HEK293 (cell line): ENCODE results near the gene KLF2.

ENCODE experiments used
- CTCF ChIA-PET: fragments of 350-600 bp; formaldehyde crosslinking; extraction: SDS; loops from one replicate; lab custom pipeline; 2021; ENCODE audit warnings: antibody characterized with exemption; lab: Yijun Ruan, JAX
- POLR2A ChIA-PET: fragments of 300-600 bp; formaldehyde crosslinking; extraction: SDS; loops from one replicate; lab custom pipeline; 2020; ENCODE audit warnings: antibody characterized with exemption, inconsistent platforms; lab: Yijun Ruan, JAX
- H3K27ac ChIP-seq: fragments of 200-500 bp; sonication (Bioruptor generic); 2 replicates; pipeline ENCODE4 v1.5.1; 2014; ENCODE audit warnings: low read depth, low read length, control low read depth, inconsistent platforms; ENCODE audit errors: extremely low read depth
- H3K36me3 ChIP-seq, 2 experiments: fragments of 200-500 bp in 1 of 2; sonication (Bioruptor generic) in 1 of 2; 1 replicate in 1 of 2; 2 replicates in 1 of 2; pipeline ENCODE4 v1.5.1; 2014 to 2017; ENCODE audit warnings: inconsistent platforms in 2 of 2, low read length in 2 of 2; ENCODE audit not compliant: control insufficient read depth in 2 of 2, insufficient read depth in 1 of 2
- H3K4me1 ChIP-seq: fragments of 200-500 bp; sonication (Bioruptor generic); 2 replicates; pipeline ENCODE4 v1.5.1; 2014; ENCODE audit warnings: mild to moderate bottlenecking, low read length, inconsistent platforms; ENCODE audit not compliant: control insufficient read depth, insufficient read depth
- H3K4me3 ChIP-seq: 2 replicates; pipeline ENCODE4 v1.5.1; 2011; ENCODE audit warnings: low read depth, mild to moderate bottlenecking, control low read depth, low read length, moderate library complexity
- H3K9me3 ChIP-seq: fragments of 200-500 bp; sonication (Bioruptor generic); 2 replicates; pipeline ENCODE4 v1.5.1; 2014; ENCODE audit warnings: low read depth, low read length, inconsistent platforms; ENCODE audit not compliant: control insufficient read depth, insufficient read depth
- EGR2 ChIP-seq: fragments of 450-650 bp; formaldehyde crosslinking; IDR thresholded peaks from 2 replicates; pipeline ENCODE4 v1.5.1; 2016; ENCODE audit warnings: low read depth, missing biosample characterization, missing genetic modification characterization
- IKZF3 ChIP-seq: fragments of 450-650 bp; IDR thresholded peaks from 2 replicates; pipeline ENCODE4 v1.5.0; 2018; ENCODE audit warnings: missing biosample characterization, mild to moderate bottlenecking, missing genetic modification characterization, moderate library complexity
- KLF1 ChIP-seq: fragments of 450-650 bp; formaldehyde crosslinking; IDR thresholded peaks from 2 replicates; pipeline ENCODE4 v1.5.1; 2016; ENCODE audit warnings: missing biosample characterization, missing genetic modification characterization
- KLF10 ChIP-seq: fragments of 450-650 bp; IDR thresholded peaks from 2 replicates; pipeline ENCODE4 v1.5.1; 2018; ENCODE audit warnings: missing biosample characterization, mild to moderate bottlenecking, missing genetic modification characterization
- KLF8 ChIP-seq: fragments of 450-650 bp; formaldehyde crosslinking; IDR thresholded peaks from 2 replicates; pipeline ENCODE4 v1.5.1; 2016; ENCODE audit warnings: missing biosample characterization, missing genetic modification characterization
- KLF9 ChIP-seq: fragments of 450-650 bp; formaldehyde crosslinking; IDR thresholded peaks from 2 replicates; pipeline ENCODE4 v1.5.1; 2016; ENCODE audit warnings: missing biosample characterization, missing genetic modification characterization, low read depth
- PRDM10 ChIP-seq: fragments of 450-650 bp; formaldehyde crosslinking; IDR thresholded peaks from 2 replicates; pipeline ENCODE4 v1.5.1; 2016; ENCODE audit warnings: missing biosample characterization, missing genetic modification characterization
- SALL2 ChIP-seq: fragments of 450-650 bp; formaldehyde crosslinking; IDR thresholded peaks from 2 replicates; pipeline ENCODE4 v1.5.0; 2017; ENCODE audit warnings: missing biosample characterization, mild to moderate bottlenecking, missing genetic modification characterization, borderline replicate concordance
- SCRT2 ChIP-seq: fragments of 450-650 bp; formaldehyde crosslinking; IDR thresholded peaks from 2 replicates; pipeline ENCODE4 v1.5.1; 2016; ENCODE audit warnings: missing biosample characterization, missing genetic modification characterization
- ZBTB10 ChIP-seq: fragments of 450-650 bp; formaldehyde crosslinking; IDR thresholded peaks from 2 replicates; pipeline ENCODE4 v1.5.1; 2016; ENCODE audit warnings: missing biosample characterization, missing genetic modification characterization
- ZBTB26 ChIP-seq: fragments of 450-650 bp; formaldehyde crosslinking; optimal IDR thresholded peaks from 2 replicates; pipeline ENCODE3; 2016; ENCODE audit warnings: missing biosample characterization, mild to moderate bottlenecking, missing genetic modification characterization
- ZBTB6 ChIP-seq: fragments of 450-650 bp; formaldehyde crosslinking; IDR thresholded peaks from 2 replicates; pipeline ENCODE4 v1.5.1; 2017; ENCODE audit warnings: missing biosample characterization, missing genetic modification characterization
- ZEB2 ChIP-seq: fragments of 450-650 bp; formaldehyde crosslinking; IDR thresholded peaks from 2 replicates; pipeline ENCODE4 v1.5.1; 2016; ENCODE audit warnings: missing biosample characterization, missing genetic modification characterization
- ZFHX2 ChIP-seq: fragments of 450-650 bp; formaldehyde crosslinking; conservative IDR thresholded peaks from 2 replicates; pipeline ENCODE4 v1.5.1; 2016; ENCODE audit warnings: missing biosample characterization, missing genetic modification characterization
- ZIC2 ChIP-seq: fragments of 450-650 bp; formaldehyde crosslinking; IDR thresholded peaks from 2 replicates; pipeline ENCODE4 v1.5.1; 2016; ENCODE audit warnings: missing biosample characterization, missing genetic modification characterization
- ZNF112 ChIP-seq: fragments of 450-650 bp; formaldehyde crosslinking; IDR thresholded peaks from 2 replicates; pipeline ENCODE4 v1.5.0; 2017; ENCODE audit warnings: missing biosample characterization, missing genetic modification characterization
- ZNF155 ChIP-seq: fragments of 450-650 bp; formaldehyde crosslinking; IDR thresholded peaks from 2 replicates; pipeline ENCODE4 v1.5.1; 2016; ENCODE audit warnings: missing biosample characterization, missing genetic modification characterization
- ZNF169 ChIP-seq: fragments of 450-650 bp; formaldehyde crosslinking; IDR thresholded peaks from 2 replicates; pipeline ENCODE4 v1.5.1; 2016; ENCODE audit warnings: missing biosample characterization, missing genetic modification characterization
- ZNF19 ChIP-seq: fragments of 450-650 bp; formaldehyde crosslinking; IDR thresholded peaks from 2 replicates; pipeline ENCODE4; 2016; ENCODE audit warnings: missing biosample characterization, missing genetic modification characterization, low read depth
- ZNF239 ChIP-seq: fragments of 450-650 bp; formaldehyde crosslinking; IDR thresholded peaks from 2 replicates; pipeline ENCODE4 v1.5.1; 2016; ENCODE audit warnings: missing biosample characterization, missing genetic modification characterization
- ZNF292 ChIP-seq: fragments of 450-650 bp; formaldehyde crosslinking; IDR thresholded peaks from 2 replicates; pipeline ENCODE4 v1.5.1; 2016; ENCODE audit warnings: low read depth, missing biosample characterization, missing genetic modification characterization, borderline replicate concordance
- ZNF426 ChIP-seq: fragments of 450-650 bp; formaldehyde crosslinking; IDR thresholded peaks from 2 replicates; pipeline ENCODE4 v1.5.1; 2017; ENCODE audit warnings: missing biosample characterization, missing genetic modification characterization, mild to moderate bottlenecking, inconsistent platforms, moderate library complexity
- ZNF48 ChIP-seq: fragments of 450-650 bp; formaldehyde crosslinking; IDR thresholded peaks from 2 replicates; pipeline ENCODE4 v1.5.1; 2016; ENCODE audit warnings: missing biosample characterization, missing genetic modification characterization
- ZNF600 ChIP-seq: fragments of 450-650 bp; formaldehyde crosslinking; IDR thresholded peaks from 2 replicates; pipeline ENCODE4 v1.5.1; 2016; ENCODE audit warnings: missing biosample characterization, missing genetic modification characterization
- ZNF623 ChIP-seq: fragments of 450-650 bp; formaldehyde crosslinking; IDR thresholded peaks from 2 replicates; pipeline ENCODE4 v1.5.1; 2016; ENCODE audit warnings: missing biosample characterization, missing genetic modification characterization
- ZNF664 ChIP-seq: fragments of 450-650 bp; formaldehyde crosslinking; IDR thresholded peaks from 2 replicates; pipeline ENCODE4 v1.5.1; 2016; ENCODE audit warnings: missing biosample characterization, missing genetic modification characterization
- ZNF670 ChIP-seq: fragments of 450-650 bp; formaldehyde crosslinking; IDR thresholded peaks from 2 replicates; pipeline ENCODE4 v1.5.1; 2016; ENCODE audit warnings: missing biosample characterization, missing genetic modification characterization, low read depth
- ZSCAN4 ChIP-seq: fragments of 450-650 bp; formaldehyde crosslinking; IDR thresholded peaks from 2 replicates; pipeline ENCODE4 v1.5.1; 2017; ENCODE audit warnings: missing biosample characterization, missing genetic modification characterization

KLF2 gene

GRCh38 chr19:16324384-16325160, at the start of gene KLF2:
KLF2 (plus strand) TSS chr19:16324826; CDS start chr19:16324924, 98 bp downstream.
- Histone ChIP-seq H3K27ac (peak within 1 kb of the TSS; percentile 37; the same call in 1 of the 2 replicates), H3K4me1 (no peaks in the 10 kb centered on the region), H3K4me3 (peak within 1 kb of the TSS; percentile 59), H3K9me3 (no peaks in the 10 kb centered on the region), H3K36me3 (peaks cover 0 to 12% of the 10 kb centered on the region in 2 experiments; a peak in 1 of 3 replicates)
- ChIA-PET CTCF (no interaction called here), POLR2A (interaction anchor here (0.6 to 1.0 kb wide), 2 partner anchors 8 to 139 kb away, joined by 3 read pairs; partner anchors contain the start of gene FAM32A)
- TF ChIP-seq ZNF600 (tag by site-specific recombination) = peak; percentile 69
- TF ChIP-seq KLF10 (tag by site-specific recombination) = peak; percentile 79
- peak; percentile 72 for TF ChIP-seq EGR2 (tag by site-specific recombination)
- TF ChIP-seq ZNF239 (tag by site-specific recombination) = no peak
- peak; percentile 86 for TF ChIP-seq ZBTB6 (tag by site-specific recombination)
- no peak for TF ChIP-seq ZNF155 (tag by site-specific recombination)
- TF ChIP-seq ZNF19 (tag by site-specific recombination) = no peak
- no peak for TF ChIP-seq ZNF48 (tag by site-specific recombination)
- no peak for TF ChIP-seq ZBTB10 (tag by site-specific recombination)
- TF ChIP-seq ZIC2 (tag by site-specific recombination) = peak; percentile 64
- TF ChIP-seq KLF9 (tag by site-specific recombination) = 0 out of 2 replicates have a peak, but pooled peaks have one; percentile 30
- TF ChIP-seq ZNF292 (tag by site-specific recombination) = no peak
- peak; percentile 75; the same call in 1 of the 2 replicates for TF ChIP-seq KLF8
- no peak for TF ChIP-seq ZNF623
- TF ChIP-seq ZNF112 (tag by site-specific recombination) = no peak
- TF ChIP-seq KLF1 = 0 out of 2 replicates have a peak, but pooled peaks have one; percentile 17
- TF ChIP-seq ZSCAN4 (tag by site-specific recombination) = no peak
- no peak for TF ChIP-seq SCRT2
- TF ChIP-seq ZNF426 (tag by site-specific recombination) = no peak
- TF ChIP-seq PRDM10 = no peak
- TF ChIP-seq ZBTB26 (tag by site-specific recombination) = peak; percentile 76
- TF ChIP-seq ZNF664 = no peak
- TF ChIP-seq IKZF3 (tag by site-specific recombination) = 0 out of 2 replicates have a peak, but pooled peaks have one; percentile 30
- no peak for TF ChIP-seq ZNF169 (tag by site-specific recombination)
- TF ChIP-seq ZFHX2 = peak; percentile 95
- 0 out of 2 replicates have a peak, but pooled peaks have one; percentile 29 for TF ChIP-seq ZEB2 (tag by site-specific recombination)
- no peak for TF ChIP-seq SALL2
- no peak for TF ChIP-seq ZNF670 (tag by site-specific recombination)
